VCaP (cell line): ENCODE measurements around the gene CWF19L2.
"Not testable (repeated sequence)": the region's sequence is repeated elsewhere in the genome, so short reads cannot be mapped to it uniquely, and the experiment has no call there.

ENCODE experiments used
- H3K27ac ChIP-seq: fragments of 450-650 bp; 2 replicates; pipeline ENCODE4 v1.5.1; 2017
- CTCF ChIP-seq: fragments of 450-650 bp; conservative IDR thresholded peaks from 2 replicates; pipeline ENCODE4 v1.5.1; 2017; ENCODE audit warnings: mild to moderate bottlenecking, moderate library complexity

Gene CWF19L2

DNA sequence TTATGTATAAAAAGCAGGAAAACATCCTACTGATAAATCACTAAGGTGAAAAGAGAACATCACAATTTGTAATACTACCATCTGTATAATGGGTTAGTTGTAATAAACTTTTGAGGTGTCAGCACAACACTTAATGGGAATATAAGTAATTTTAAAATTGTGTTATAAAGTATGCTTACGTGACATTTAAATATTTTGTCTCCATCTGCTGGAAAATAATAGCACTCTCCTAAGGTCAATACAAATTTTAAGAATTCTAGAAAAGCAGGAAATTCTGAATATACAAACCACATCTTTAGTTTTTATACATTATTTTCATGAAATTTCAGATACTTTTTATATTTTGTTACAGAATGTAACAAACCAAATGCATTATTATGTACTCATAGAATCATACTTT, 19.5 kb downstream of the CWF19L2 start:
- peak; percentile 47 for TF ChIP-seq CTCF

GRCh38 chr11:107430525-107430924, 27.1 kb downstream of the CWF19L2 start:
- TF ChIP-seq CTCF = no peak
- H3K27ac ChIP-seq = no peak overlapping the region

More for the DNA sequence above, 19.5 kb downstream of the CWF19L2 start:
- no peak overlapping the region for H3K27ac ChIP-seq

GRCh38 chr11:107427569-107428180, 29.9 kb downstream of the CWF19L2 start:
- TF ChIP-seq CTCF = no peak
- no peak overlapping the region for H3K27ac ChIP-seq

GRCh38 chr11:107413352-107413751, 44.3 kb downstream of the CWF19L2 start:
- no peak overlapping the region for H3K27ac ChIP-seq
- TF ChIP-seq CTCF = no peak

DNA sequence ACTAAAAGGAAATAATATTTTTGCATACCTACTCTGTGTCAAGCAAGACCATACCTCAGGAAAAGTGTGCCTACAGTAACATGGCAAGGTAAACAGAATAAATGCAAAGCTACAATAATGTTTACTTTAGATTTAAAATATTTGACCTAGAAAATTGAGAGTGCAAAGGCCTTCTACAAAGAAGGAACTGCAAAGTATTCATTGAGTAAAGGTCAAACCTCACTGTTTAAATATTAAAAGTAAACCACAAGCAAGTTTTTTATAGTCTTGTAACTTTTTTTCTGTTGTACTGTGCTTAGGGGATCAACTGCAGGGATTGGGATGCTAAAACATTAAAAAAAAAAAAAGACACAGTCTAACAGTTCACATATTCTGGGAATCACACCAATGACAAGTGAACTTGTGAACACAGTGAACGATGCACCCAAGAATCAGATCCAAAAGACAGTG, 48.8 kb downstream of the CWF19L2 start:
- no peak for TF ChIP-seq CTCF
- H3K27ac ChIP-seq = peak overlapping the region; percentile 29

DNA sequence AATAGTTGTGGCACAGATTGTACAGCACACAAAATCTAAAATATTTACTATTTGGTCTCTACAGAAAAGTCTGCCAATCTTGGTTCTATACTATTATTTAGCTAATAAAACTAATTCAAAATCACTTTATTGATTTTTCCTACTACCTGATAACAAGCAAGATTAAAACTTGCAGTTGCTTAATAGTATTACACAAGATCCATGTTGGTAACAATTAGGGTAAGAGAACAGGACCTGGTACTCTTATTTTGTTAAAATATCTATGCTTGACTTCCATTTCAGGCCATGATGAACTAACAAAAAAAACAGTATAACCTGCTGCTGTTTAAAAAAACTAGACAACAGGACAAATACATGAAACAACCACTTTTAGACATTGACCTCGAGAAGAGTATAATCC, 52.4 kb downstream of the CWF19L2 start:
- TF ChIP-seq CTCF = no peak
- H3K27ac ChIP-seq = no peak overlapping the region

DNA sequence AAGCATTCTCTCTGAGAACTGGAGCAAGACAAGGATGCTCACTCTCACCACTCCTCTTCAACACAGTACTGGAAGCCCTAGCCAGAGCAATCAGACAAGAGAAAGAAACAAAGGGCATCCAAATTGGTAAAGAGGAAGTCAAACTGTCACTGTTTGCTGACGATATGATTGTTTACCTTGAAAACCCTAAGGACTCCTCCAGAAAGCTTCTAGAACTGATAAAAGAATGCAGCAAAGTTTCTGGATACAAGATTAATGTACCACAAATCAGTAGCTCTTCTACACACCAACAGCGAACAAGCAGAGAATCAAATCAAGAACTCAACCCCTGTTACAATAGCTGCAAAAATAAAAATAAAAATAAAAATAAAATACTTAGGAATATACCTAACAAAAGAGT, 56.5 kb downstream of the CWF19L2 start:
- H3K27ac ChIP-seq = not testable (repeated sequence)

GRCh38 chr11:107397357-107397756, 60.3 kb downstream of the CWF19L2 start:
- no peak overlapping the region for H3K27ac ChIP-seq
- no peak for TF ChIP-seq CTCF
